EH (cell line): ENCODE measurements around the gene NTN5.
"Not testable (repeated sequence)": the region's sequence is repeated elsewhere in the genome, so short reads cannot be mapped to it uniquely, and the experiment has no call there.

Experiments used
- DNase-seq: peaks from one replicate; pipeline ENCODE4 v3.0.0-alpha.2; 2015; ENCODE audit warnings: low read depth

Gene NTN5

DNA sequence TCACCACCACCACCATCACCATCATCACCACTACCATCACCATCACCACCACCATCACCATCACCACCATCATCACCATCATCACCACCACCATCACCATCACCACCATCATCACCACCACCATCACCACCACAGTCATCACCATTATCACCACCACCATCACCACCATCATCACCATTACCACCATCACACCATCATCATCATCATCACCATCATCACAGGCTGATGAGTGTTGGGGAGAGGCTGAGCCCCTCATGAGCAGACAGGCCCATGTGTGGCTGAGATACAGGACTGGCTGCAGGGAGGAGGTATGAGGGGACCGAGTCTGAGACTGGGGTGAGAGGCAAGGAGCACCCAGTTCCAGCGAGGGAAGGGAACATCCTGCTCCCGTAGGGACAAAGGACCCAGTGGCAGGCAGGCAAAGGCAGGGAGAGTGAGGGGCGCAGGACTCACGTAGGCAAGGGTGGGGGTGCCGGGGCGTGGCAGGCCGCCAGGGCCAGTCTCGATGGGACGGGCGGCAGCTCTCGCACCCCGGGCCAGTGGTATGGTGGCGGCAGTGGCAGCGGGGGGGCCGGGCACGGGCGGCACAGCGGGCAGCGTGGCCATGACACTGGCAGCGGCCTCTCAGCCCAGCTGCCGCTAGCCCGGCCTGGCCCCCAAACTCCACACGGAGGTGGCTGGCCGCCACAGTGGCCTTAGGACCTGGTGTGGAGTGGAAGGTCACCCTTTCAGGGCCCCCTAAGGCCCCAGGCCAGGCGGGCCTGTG lies 2.7 kb downstream of the NTN5 start:
- no peak for DNase-seq

DNA sequence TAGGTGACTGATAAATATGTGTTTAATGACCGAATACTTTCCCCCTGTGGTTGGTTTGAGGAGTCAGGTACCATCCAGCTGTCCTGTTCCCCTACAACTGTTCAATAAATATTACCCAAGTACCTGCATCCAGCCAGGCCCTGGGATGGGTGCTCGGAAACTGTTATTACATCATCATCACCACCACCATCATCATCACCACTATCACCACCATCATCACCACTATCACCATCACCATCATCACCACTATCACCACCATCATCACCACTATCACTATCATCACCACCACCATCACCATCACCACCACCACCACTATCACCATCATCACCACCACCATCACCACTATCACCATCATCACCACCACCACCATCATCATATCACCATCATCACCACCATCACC lies 4.1 kb downstream of the NTN5 start:
- DNase-seq: no peak

- DNase-seq: no peak
These were observed 4.5 kb downstream of the NTN5 start for GRCh38 chr19:48668332-48668731.

- no peak for DNase-seq
These were observed 7.0 kb downstream of the NTN5 start for GRCh38 chr19:48665786-48666185.

DNA sequence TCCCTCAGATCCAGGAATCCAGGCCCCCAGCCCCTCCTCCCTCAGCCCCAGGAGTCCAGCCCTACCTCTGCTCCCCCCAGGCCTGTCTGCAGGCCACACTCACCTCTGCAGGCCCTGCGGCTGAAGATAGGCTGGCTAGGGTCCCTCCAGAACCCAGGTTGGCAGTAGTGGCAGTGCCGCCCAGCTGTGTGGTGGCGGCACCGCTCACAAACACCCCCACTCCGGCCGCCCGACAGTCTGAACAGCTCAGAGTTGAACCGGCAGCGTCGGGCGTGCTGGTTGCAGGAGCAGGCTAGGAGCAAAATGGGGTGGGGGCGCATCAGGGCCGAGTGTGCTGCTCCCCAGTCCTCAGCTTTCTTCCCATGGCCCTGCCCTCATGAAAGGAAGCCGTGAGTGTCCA lies 8.3 kb downstream of the NTN5 start:
- no peak for DNase-seq

DNA sequence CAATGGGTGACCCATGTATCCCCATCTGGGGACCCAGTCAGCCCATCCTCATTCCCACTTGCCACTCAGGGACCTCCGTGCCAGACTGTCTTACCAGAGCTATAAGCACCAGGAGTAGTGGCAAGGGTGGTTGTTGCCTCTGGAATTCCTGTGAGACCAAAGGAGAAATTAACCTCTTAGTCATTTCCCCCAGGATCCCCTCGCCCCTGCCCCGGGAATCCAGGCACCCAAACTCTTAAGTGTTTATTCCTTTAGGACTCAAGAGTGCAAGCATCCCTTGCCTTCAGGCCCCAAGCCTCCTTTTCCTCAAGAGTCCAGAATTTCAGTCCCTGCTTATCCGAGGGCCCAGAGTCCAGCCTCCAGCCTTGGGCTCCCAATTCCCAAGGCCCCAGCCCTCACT lies 9.2 kb downstream of the NTN5 start:
- no peak for DNase-seq

- no peak for DNase-seq
These were observed 11.1 kb downstream of the NTN5 start for GRCh38 chr19:48661711-48662090.

GRCh38 chr19:48660852-48661710 lies 11.7 kb downstream of the NTN5 start:
- DNase-seq: peak; percentile 90

GRCh38 chr19:48659768-48660167 lies 13.0 kb downstream of the NTN5 start:
- DNase-seq: no peak

DNA sequence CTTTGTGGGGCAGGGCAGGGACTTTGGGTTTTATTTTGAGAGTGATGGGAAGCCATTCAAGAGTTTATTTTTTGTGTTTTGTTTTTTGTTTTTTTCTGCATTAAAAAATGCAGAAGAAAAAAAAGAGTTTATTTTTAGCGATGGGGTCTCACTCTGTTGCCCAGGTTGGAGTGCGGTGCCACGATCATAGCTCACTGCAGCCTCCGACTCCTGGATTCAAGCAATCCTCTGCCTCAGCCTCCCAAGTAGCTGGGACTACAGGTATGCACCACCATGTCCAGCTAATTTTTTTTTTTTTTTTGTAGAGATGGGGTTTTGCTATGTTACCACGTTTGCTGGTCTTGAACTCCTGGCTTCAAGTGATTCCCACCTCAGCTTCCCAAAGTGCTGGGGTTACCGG lies 14.3 kb downstream of the NTN5 start:
- no peak for DNase-seq

- not testable (repeated sequence) for DNase-seq
These were observed 15.0 kb downstream of the NTN5 start for GRCh38 chr19:48657828-48658227.

GRCh38 chr19:48656840-48657474 lies 15.9 kb downstream of the NTN5 start:
- peak; percentile 90 for DNase-seq

- no peak for DNase-seq
These were observed 18.3 kb downstream of the NTN5 start for GRCh38 chr19:48654299-48655059.

GRCh38 chr19:48651683-48652048 lies 21.2 kb downstream of the NTN5 start:
- DNase-seq: no peak

GRCh38 chr19:48650974-48651682 lies 21.7 kb downstream of the NTN5 start:
- no peak for DNase-seq

DNA sequence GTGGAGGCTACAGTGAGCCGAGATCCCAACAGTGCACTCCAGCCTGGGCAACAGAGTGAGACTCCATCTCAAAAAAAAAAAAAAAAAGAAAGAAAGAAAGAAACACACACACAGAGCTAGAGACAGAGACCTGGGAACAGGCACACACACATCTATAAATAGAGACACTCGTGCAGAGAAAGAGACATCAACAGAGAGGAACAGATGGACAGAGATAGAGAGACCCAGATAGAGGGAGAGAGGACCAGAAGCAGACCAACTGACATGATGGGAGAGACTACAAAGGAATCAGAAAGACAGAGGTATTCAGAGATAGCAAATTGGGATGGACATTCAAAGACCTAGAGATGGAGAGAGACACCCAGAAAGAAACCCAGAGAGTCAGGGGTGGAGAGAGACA lies 24.7 kb downstream of the NTN5 start:
- DNase-seq: no peak

DNA sequence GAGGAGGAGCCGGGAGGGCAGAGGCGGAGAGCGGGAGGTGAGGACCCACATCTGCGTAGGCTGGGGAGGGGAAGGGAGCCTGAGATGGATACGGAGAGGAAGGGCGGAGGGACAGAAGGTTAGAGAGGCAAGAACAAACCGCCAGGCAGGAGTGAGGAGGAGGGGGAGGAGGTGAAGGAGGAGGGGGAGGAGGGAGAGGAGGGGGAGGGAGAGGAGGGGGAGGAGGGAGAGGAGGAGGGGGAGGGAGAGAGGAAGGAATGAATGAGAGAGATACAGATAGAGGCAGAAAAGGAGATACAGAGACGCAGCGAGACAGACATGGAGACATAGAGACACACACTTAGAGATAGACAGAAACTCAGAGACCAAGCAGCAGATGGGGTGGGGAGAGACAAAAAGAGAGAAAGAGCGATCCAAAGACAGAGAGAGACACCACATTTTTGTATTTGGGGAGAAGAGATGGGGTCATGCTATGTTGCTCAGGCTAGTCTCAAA lies 26.0 kb downstream of the NTN5 start:
- DNase-seq: no peak

DNA sequence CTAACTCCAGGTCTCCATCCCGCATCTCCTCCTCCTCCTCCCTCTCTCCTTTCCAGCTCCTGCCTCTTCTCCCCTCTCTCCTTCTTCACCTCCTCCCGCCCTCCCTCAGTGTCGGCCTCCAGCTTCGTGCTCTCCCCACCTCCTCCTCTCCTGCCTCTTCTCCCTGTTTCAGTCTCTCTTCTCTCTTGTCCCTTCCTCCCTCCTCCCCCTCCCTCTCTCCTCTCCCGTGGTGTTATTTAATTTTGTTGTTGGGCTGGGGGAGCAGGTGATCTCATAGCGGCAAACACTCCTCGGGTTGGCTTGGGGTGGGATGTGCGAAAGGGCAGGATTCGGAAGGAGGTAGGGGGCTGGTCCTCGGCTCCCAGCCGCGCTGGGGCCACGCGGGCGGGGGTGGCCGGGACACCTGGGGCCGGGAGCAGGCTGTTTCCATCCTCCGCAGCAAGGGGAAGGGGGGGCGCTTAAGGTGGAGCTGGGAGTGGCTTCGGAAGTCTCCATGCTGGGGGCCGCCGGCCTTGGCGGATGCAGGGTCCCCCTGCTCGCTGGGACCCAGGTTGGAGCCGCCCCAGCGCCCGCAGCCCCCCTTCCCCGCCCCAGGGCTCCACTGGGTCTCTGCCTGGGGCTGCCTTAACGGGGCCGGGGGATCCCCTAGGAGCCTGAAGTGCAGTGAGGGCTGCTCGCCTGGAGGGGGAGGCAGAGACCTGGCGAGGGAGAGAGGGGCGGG lies 26.7 kb downstream of the NTN5 start, which contains the start of gene CA11:
Gene CA11 (minus strand): TSS at position 187 of the 721 bp plus-strand sequence. CDS start 555 bp downstream, outside the sequence.
- peak; percentile 84 for DNase-seq

DNA sequence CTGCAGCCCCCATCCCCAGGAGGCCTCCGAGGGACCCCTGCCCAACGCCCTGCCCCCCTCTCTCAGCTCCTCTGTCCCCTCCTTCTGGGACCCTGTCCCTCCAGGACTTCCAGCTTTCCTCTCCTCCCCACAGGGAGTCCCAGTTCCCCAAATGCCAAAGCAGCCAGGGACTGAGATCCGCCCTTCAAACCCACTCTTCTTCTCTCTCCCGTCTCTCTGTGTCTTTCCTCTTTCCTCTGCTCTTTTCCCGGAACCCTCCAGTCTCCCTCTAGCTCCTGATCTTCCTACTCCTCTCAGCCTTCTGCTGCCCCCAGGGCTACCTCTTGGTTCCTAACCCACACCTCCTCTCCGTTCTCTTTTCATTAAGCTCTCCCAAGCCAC lies 27.2 kb downstream of the NTN5 start:
- peak; percentile 32 for DNase-seq

DNA sequence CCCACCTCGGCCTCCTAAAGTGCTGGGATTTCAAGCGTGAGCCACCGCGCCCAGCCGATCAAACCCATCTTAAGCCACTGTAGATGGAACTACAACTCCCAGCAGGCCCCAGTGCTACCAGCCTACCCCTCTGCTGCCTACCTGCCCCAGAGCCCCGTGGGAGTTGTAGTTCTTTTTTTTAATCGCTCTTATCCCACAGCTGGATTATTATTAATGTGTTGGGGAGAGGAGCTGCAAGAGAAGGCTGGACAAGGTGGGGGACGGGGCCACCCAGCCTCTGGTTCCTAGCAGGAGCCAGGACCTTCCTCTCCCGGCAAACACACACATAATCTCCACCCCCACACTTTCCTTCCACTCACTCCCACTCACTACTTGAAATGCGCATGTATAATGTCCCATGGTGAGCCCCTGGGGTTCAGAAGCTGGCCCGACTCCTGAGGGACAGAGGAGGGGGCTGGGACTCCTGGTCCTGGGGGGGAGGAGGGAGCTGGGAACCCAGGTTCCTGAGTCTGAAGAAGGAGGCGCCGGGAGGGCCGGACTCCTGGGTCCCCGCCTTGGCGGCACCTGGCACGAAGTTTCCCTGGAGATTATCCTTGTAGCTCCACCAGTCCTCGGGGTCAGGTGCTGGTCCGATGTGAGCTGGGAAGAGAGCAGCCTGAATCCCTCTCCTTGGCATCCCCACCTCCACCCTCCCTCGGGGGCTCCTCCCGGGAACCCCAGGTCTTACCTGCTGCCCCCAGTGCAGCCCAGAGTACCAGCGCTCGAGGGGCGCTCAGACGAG lies 27.8 kb downstream of the NTN5 start:
- peak; percentile 78 for DNase-seq
